ENCODE data around the gene KRT40.

KRT40 gene

GRCh38 chr17:40940266-40940665, 43.9 kb downstream of the KRT40 start:
- Histone ChIP-seq H3K79me2 (ENCODE audit: insufficient read depth, low read length) (no peaks in the 10 kb centered on the region), H3K27me3 (ENCODE audit: low read length) (no peaks in the 10 kb centered on the region), H2AFZ (ENCODE audit: low read depth, low read length, severe bottlenecking) (no peak overlapping the region), H3K9me3 (ENCODE audit: insufficient read depth, low read length) (no peaks in the 10 kb centered on the region), H3K36me3 (ENCODE audit: low read length) (no peaks in the 10 kb centered on the region), H3K4me2 (ENCODE audit: low read depth, low read length, poor library complexity, severe bottlenecking) (no peak overlapping the region), H3K4me3 (ENCODE audit: insufficient read depth, low read length, poor library complexity, severe bottlenecking) (no peak overlapping the region), H3K9me2 (replicated peaks; ENCODE audit: insufficient read depth, low read length) (no peaks in the 10 kb centered on the region), H4K20me1 (ENCODE audit: low read depth, low read length) (no peaks in the 10 kb centered on the region), H3F3A (ENCODE audit: insufficient read depth) (no peaks in the 10 kb centered on the region), H3K9ac (ENCODE audit: low read length) (no peak overlapping the region), H3K27ac (ENCODE audit: low read depth, low read length) (no peak overlapping the region)
- TF ChIP-seq CTCF (IDR thresholded peaks at IDR 0.05; ENCODE audit: insufficient read depth, low read length, poor library complexity, severe bottlenecking) (no peak), EZH2phosphoT487 (conservative IDR thresholded peaks at IDR 0.05; ENCODE audit: low read length) (no peak)

- Histone ChIP-seq H3K9me2 (replicated peaks; ENCODE audit: insufficient read depth, low read length) (no peaks in the 10 kb centered on the region), H4K20me1 (ENCODE audit: low read depth, low read length) (no peaks in the 10 kb centered on the region), H3K36me3 (ENCODE audit: low read length) (no peaks in the 10 kb centered on the region), H3F3A (ENCODE audit: insufficient read depth) (no peaks in the 10 kb centered on the region), H3K27ac (ENCODE audit: low read depth, low read length) (no peak overlapping the region), H2AFZ (ENCODE audit: low read depth, low read length, severe bottlenecking) (no peak overlapping the region), H3K4me3 (ENCODE audit: insufficient read depth, low read length, poor library complexity, severe bottlenecking) (no peak overlapping the region), H3K9ac (ENCODE audit: low read length) (no peak overlapping the region), H3K27me3 (ENCODE audit: low read length) (no peaks in the 10 kb centered on the region), H3K79me2 (ENCODE audit: insufficient read depth, low read length) (no peaks in the 10 kb centered on the region), H3K4me2 (ENCODE audit: low read depth, low read length, poor library complexity, severe bottlenecking) (no peak overlapping the region), H3K9me3 (ENCODE audit: insufficient read depth, low read length) (no peaks in the 10 kb centered on the region)
- TF ChIP-seq CTCF (IDR thresholded peaks at IDR 0.05; ENCODE audit: insufficient read depth, low read length, poor library complexity, severe bottlenecking) (no peak), EZH2phosphoT487 (conservative IDR thresholded peaks at IDR 0.05; ENCODE audit: low read length) (no peak)
Observed at GRCh38 chr17:40938981-40939380, 45.1 kb downstream of the KRT40 start.

GRCh38 chr17:40937384-40937819, 46.7 kb downstream of the KRT40 start, which contains the start of gene KRT23:
Gene KRT23 (minus strand): TSS chr17:40937646. CDS start chr17:40936603, 1,043 bp downstream.
- H3K4me2 ChIP-seq (ENCODE audit: low read depth, low read length, poor library complexity, severe bottlenecking) = no peak within 1 kb of the TSS
- no peak within 1 kb of the TSS for H3K9ac ChIP-seq (ENCODE audit: low read length)
- H3K9me3 ChIP-seq (ENCODE audit: insufficient read depth, low read length) = no peaks in the 10 kb centered on the region
- no peaks in the 10 kb centered on the region for H4K20me1 ChIP-seq (ENCODE audit: low read depth, low read length)
- H3K79me2 ChIP-seq (ENCODE audit: insufficient read depth, low read length) = no peaks in the 10 kb centered on the region
- no peak within 1 kb of the TSS for H3K27ac ChIP-seq (ENCODE audit: low read depth, low read length)
- no peaks in the 10 kb centered on the region for H3K36me3 ChIP-seq (ENCODE audit: low read length)
- TF ChIP-seq EZH2phosphoT487 (conservative IDR thresholded peaks at IDR 0.05; ENCODE audit: low read length) (no peak), CTCF (IDR thresholded peaks at IDR 0.05; ENCODE audit: insufficient read depth, low read length, poor library complexity, severe bottlenecking) (no peak)
- no peaks in the 10 kb centered on the region for H3K27me3 ChIP-seq (ENCODE audit: low read length)
- H3F3A ChIP-seq (ENCODE audit: insufficient read depth) = no peaks in the 10 kb centered on the region
- no peak within 1 kb of the TSS for H3K4me3 ChIP-seq (ENCODE audit: insufficient read depth, low read length, poor library complexity, severe bottlenecking)
- no peaks in the 10 kb centered on the region for H3K9me2 ChIP-seq (replicated peaks; ENCODE audit: insufficient read depth, low read length)
- H2AFZ ChIP-seq (ENCODE audit: low read depth, low read length, severe bottlenecking) = no peak within 1 kb of the TSS
